ENCODE results near the gene MFSD1.

Gene MFSD1

DNA sequence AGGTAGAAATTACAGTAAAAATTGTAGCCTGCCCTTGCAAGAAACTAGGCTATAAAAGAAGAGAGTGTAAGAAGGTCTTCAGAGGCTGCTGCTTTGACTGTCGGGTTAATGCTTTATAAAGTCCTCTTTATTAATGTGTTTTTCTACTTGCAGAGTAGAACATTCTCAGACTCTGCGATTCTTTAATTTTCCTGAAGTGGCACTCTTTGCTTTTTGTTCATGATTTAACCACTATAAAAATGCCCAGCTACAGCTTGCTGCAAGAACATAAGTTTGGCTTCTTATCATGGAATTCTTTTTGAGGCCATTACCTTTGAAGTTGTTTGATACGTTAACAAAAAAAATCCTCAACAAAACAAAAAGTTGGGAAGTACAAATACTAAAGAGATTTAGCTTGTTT, 33.8 kb downstream of the MFSD1 start:
- no peak overlapping the region for H3K9ac ChIP-seq (ENCODE audit: low read depth, low read length, poor library complexity, severe bottlenecking)
- no peaks in the 10 kb centered on the region for H3K79me2 ChIP-seq (ENCODE audit: insufficient read depth, low read length)
- no peaks in the 10 kb centered on the region for H3K4me1 ChIP-seq (ENCODE audit: insufficient read depth, low read length, poor library complexity, severe bottlenecking)
- H4K20me1 ChIP-seq (ENCODE audit: insufficient read depth, low read length, poor library complexity, severe bottlenecking), result no peaks in the 10 kb centered on the region
- no peak overlapping the region for H3K4me2 ChIP-seq (ENCODE audit: low read depth, low read length, poor library complexity, severe bottlenecking)
- H3K36me3 ChIP-seq (ENCODE audit: insufficient read depth, low read length), result no peaks in the 10 kb centered on the region
- H3K9me2 ChIP-seq (replicated peaks; ENCODE audit: low read depth, low read length), result no peaks in the 10 kb centered on the region
- H3F3A ChIP-seq (ENCODE audit: low read depth), result no peaks in the 10 kb centered on the region
- H3K9me3 ChIP-seq (ENCODE audit: insufficient read depth, low read depth, low read length), result no peaks in the 10 kb centered on the region
- no peaks in the 10 kb centered on the region for H3K27me3 ChIP-seq (ENCODE audit: insufficient read depth, low read length, poor library complexity, severe bottlenecking)
- H3K4me3 ChIP-seq (ENCODE audit: low read length, poor library complexity, severe bottlenecking), result no peak overlapping the region
- TF ChIP-seq EZH2phosphoT487 (IDR thresholded peaks at IDR 0.05; ENCODE audit: borderline replicate concordance), result no peak
- TF ChIP-seq, protein P1, sequence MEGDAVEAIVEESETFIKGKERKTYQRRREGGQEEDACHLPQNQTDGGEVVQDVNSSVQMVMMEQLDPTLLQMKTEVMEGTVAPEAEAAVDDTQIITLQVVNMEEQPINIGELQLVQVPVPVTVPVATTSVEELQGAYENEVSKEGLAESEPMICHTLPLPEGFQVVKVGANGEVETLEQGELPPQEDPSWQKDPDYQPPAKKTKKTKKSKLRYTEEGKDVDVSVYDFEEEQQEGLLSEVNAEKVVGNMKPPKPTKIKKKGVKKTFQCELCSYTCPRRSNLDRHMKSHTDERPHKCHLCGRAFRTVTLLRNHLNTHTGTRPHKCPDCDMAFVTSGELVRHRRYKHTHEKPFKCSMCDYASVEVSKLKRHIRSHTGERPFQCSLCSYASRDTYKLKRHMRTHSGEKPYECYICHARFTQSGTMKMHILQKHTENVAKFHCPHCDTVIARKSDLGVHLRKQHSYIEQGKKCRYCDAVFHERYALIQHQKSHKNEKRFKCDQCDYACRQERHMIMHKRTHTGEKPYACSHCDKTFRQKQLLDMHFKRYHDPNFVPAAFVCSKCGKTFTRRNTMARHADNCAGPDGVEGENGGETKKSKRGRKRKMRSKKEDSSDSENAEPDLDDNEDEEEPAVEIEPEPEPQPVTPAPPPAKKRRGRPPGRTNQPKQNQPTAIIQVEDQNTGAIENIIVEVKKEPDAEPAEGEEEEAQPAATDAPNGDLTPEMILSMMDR (conservative IDR thresholded peaks at IDR 0.05; ENCODE audit: low read length), result no peak
- no peak overlapping the region for H2AFZ ChIP-seq (ENCODE audit: low read length)

DNA sequence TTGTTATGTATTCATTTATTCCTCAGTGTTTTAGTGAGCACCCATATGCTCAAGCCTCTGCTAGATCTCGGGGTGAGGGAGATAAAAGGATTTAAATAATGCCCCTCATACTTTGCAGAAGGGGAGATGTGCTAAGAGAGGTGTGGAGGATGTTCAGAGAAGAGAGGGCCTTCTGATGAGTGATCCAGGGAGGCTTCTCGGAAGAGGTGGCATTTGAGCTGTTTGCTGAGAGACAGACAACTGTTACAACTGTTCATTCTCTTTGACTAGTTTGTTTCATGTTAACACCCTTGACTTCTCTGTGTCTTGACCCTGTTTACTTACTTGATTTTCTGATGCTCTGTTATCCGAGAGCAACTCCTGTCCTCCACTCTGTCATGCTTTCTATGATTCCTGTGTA, 34.5 kb downstream of the MFSD1 start:
- Histone ChIP-seq H3K4me2 (ENCODE audit: low read depth, low read length, poor library complexity, severe bottlenecking) (no peak overlapping the region), H3K9me2 (replicated peaks; ENCODE audit: low read depth, low read length) (no peaks in the 10 kb centered on the region)

DNA sequence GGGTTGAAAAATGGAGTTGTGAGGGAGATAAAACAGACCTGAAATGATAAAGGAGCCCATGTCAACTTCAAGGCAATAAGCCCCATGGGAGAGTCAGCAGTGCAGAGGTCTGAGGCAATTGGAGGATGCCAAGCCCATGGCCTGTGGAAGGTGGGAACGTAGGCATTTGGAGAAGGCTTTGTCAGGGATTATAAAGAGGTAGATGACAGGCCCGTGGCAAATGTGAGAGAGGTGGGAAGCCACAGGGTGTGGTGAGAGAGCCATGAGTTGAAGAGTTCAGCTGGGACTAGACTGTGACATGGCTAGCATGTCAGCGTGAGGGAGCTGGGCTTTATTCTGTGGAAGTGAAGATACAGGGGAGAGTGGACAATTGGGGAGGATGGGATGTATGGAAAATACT, 35.4 kb downstream of the MFSD1 start:
- H3K79me2 ChIP-seq (ENCODE audit: insufficient read depth, low read length), result no peaks in the 10 kb centered on the region
- H3K9ac ChIP-seq (ENCODE audit: low read depth, low read length, poor library complexity, severe bottlenecking), result no peak overlapping the region
- TF ChIP-seq, protein P1 (conservative IDR thresholded peaks at IDR 0.05; ENCODE audit: low read length), result no peak
- TF ChIP-seq EZH2phosphoT487 (IDR thresholded peaks at IDR 0.05; ENCODE audit: borderline replicate concordance), result no peak
- no peak overlapping the region for H2AFZ ChIP-seq (ENCODE audit: low read length)
- no peak overlapping the region for H3K4me2 ChIP-seq (ENCODE audit: low read depth, low read length, poor library complexity, severe bottlenecking)
- no peaks in the 10 kb centered on the region for H3K4me1 ChIP-seq (ENCODE audit: insufficient read depth, low read length, poor library complexity, severe bottlenecking)
- no peaks in the 10 kb centered on the region for H3K36me3 ChIP-seq (ENCODE audit: insufficient read depth, low read length)
- no peaks in the 10 kb centered on the region for H3K9me3 ChIP-seq (ENCODE audit: insufficient read depth, low read depth, low read length)
- H3F3A ChIP-seq (ENCODE audit: low read depth), result no peaks in the 10 kb centered on the region
- H3K9me2 ChIP-seq (replicated peaks; ENCODE audit: low read depth, low read length), result no peaks in the 10 kb centered on the region
- H3K4me3 ChIP-seq (ENCODE audit: low read length, poor library complexity, severe bottlenecking), result no peak overlapping the region
- H4K20me1 ChIP-seq (ENCODE audit: insufficient read depth, low read length, poor library complexity, severe bottlenecking), result no peaks in the 10 kb centered on the region
- no peaks in the 10 kb centered on the region for H3K27me3 ChIP-seq (ENCODE audit: insufficient read depth, low read length, poor library complexity, severe bottlenecking)

More for the DNA sequence above, 34.5 kb downstream of the MFSD1 start:
- Histone ChIP-seq H3K4me3 (ENCODE audit: low read length, poor library complexity, severe bottlenecking) (no peak overlapping the region), H3K79me2 (ENCODE audit: insufficient read depth, low read length) (no peaks in the 10 kb centered on the region), H4K20me1 (ENCODE audit: insufficient read depth, low read length, poor library complexity, severe bottlenecking) (no peaks in the 10 kb centered on the region), H3K36me3 (ENCODE audit: insufficient read depth, low read length) (no peaks in the 10 kb centered on the region), H3F3A (ENCODE audit: low read depth) (no peaks in the 10 kb centered on the region), H3K9ac (ENCODE audit: low read depth, low read length, poor library complexity, severe bottlenecking) (no peak overlapping the region), H3K4me1 (ENCODE audit: insufficient read depth, low read length, poor library complexity, severe bottlenecking) (no peaks in the 10 kb centered on the region), H3K9me3 (ENCODE audit: insufficient read depth, low read depth, low read length) (no peaks in the 10 kb centered on the region), H3K27me3 (ENCODE audit: insufficient read depth, low read length, poor library complexity, severe bottlenecking) (no peaks in the 10 kb centered on the region), H2AFZ (ENCODE audit: low read length) (no peak overlapping the region)
- TF ChIP-seq EZH2phosphoT487 (IDR thresholded peaks at IDR 0.05; ENCODE audit: borderline replicate concordance), result no peak
- TF ChIP-seq, protein P1 (conservative IDR thresholded peaks at IDR 0.05; ENCODE audit: low read length), result no peak

Data from Loucy (cell line).